ENCODE measurements around the gene USP51.
"Not testable (repeated sequence)": the region's sequence is repeated elsewhere in the genome, so short reads cannot be mapped to it uniquely, and the experiment has no call there.

Gene USP51

DNA sequence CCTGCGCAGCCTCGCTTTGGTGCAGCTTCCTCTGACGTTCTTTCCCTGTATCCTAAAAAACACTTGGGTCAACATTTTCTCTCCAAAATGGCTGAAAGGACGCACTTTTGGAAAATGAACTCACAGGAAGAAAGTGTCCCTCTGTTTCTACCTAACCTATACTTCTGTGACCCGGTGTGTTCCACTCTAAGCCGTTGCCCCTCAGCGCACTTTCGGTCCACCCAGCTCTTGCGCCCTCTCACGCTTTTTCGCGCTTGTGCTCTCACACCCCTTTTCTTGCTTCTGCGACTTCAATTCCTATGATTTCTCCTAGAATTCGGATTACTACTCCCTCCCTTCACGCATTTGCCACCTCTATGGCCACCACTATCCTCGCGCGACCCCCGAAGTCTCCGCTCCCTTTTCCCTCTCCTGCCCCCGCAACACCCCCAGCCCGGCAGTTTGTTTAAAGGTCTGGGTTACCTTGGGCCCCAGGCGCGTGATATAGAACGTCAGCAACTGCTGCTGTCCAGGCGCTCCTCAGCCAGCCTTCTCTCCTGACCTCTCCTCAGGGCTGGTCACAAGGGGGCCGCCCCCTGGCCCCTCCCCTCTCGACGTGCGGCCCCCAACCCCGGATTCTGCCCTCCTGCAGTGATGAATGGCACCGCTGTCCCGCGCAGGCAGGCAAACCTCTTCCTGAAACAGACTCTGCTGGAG, at the start of gene USP51:
USP51 (minus strand) TSS at position 535 of the 696 bp plus-strand sequence. CDS start 909 bp downstream, outside the sequence.
- no peak for DNase-seq

DNA sequence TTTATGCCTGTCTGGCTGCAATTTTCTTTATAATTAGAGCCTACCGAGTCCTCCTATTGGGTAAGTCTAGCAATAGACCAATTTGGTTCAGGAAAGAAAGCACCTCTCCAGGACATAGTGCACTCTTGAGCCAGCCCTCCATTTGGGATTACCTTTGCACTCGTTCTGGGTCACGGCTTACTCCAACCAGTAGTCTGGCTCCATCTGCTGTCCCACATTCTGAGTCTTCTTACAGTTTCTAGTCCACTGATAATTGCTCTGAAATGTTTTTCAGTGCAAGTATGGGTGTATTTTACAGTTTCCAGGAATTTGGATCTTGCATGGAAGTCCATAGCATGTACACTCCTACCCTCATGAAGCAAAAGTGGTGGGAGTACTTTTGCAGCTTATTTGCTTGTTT, 34.8 kb upstream of the USP51 start:
- DNase-seq = no peak

DNA sequence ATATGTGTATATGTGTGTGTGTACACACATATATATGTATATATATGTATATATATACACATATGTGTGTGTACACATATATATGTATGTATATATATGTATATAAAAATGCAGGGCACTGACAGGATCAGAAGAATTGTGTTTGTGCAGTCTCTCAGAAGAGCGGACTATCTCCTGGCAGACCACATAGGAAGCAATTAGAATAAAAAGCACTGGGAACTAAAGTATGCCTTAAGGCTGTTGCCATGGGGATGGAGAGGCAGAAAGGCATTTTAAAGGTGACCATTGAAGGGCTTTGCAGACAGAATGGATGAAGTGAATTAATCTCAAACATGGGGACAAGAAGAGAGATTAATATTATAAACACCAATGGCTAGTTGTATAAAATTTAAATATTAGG, 33.7 kb upstream of the USP51 start:
- DNase-seq = no peak

DNA sequence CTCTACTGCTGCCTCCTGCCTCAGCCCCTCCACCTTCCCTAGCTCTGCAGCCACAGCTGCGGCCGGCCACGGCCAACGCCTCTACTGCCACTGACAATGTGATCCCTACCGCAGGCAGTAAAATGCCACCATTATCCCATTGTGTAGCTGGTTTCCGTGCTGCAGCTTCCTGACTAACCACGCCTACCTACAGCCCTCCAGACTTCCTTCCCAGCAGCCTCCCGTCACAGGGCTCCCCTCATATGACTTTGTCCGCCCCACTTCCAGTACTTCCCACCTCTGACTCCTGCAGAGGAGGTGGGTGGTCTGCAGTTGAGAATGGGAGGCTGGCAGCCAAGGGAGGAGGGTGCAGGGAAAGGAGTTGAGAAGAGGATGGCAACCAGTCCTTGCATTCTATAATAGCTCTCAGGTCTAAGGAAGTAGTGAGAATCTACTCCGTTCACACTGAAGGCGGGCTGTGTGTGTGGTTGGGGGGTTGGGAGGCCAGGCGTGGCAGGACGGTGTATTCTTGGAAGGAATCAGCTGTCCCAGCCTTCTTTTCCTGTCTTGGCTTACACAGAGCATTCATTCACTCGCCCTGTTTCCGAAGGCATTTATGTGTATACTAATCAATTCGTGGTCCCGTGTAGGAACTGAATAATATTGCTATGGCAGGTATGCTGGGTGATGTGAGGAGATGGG, 33.1 kb upstream of the USP51 start:
- no peak for DNase-seq

DNA sequence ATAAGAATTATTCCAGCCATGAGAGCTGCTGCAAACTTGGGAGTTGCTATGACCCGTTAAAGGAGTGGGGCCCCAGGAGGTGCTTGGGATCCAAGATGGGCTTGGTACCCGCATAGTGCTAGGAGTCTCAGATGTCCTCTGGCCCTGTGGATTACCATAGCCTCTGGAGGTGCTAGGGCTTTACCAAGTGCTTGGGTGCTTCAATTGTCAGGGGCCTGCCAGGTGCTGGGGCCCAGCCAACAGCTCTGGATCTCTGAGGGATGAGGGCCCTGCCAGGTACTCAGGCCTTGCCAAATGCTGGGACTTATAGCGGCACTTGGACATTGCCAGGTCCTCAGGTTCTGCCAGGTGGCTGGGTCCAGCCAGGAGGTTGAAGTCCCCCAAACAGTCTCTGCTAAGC, 32.0 kb upstream of the USP51 start:
- DNase-seq = no peak

DNA sequence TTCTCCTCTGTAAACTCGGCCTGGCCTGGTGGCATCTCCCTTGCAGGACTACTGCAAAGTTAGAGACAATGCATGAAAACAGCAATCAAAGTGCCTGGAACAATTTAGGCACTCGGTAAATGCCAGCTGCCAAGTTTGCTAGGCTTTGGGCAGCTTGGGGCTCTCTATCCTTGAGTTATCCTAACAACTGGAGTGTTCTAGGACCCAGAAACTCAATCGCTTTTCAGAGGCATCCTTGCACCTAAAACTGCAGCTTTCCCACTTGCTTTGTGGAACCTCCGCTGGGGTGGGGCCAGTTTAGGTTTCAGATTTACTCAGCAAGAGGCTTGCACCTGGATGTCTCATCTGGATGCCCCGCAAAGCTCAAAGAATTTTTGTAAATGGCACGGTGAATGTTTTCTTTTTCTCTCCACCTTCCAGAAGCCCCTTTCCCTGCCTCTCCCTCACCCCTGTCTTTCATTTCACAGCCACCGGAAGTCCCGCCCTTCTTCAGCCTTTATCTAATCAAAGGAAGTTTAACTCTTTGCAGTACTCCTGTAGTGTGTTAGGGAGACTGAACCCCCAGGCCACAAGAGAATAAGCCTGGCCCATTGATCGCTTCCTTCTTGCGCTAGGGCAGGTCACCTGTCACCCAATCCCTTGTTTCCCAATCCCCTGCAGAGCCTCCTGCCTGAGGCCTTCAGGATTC, 27.3 kb upstream of the USP51 start:
- DNase-seq = not testable (repeated sequence)

DNA sequence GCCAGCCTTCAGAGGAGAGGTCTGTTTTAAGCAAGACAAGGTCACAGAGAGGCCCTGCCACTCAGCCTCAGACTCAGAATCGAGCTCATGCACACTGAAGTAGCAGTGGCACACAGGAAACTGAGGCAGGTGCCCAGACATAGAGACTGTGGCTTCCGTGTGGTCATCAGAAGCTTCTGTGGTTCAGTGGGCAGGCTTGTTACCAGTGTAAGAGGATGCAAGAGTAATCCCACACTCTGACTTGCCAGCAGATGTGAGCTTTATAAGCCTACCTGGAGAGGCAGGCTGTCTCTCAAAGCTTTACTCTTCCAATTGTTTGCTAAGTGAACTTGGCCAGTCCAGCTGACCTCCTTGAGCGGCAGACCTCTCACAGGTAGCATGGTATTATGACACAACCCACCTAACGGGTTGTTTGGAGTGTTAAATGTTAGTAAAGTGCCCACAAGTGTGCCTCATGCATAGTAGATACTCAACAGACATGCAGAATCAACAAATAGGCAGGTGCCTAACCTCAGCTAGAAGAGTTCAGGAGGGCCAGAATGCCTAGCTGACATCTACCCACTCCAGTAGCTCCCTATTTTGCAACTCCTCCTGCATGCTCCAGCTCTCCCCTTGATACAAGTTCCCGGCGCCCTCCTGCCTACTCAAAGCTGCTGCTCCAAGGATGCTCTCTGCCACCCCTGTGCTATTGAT, 23.5 kb upstream of the USP51 start:
- not testable (repeated sequence) for DNase-seq

DNA sequence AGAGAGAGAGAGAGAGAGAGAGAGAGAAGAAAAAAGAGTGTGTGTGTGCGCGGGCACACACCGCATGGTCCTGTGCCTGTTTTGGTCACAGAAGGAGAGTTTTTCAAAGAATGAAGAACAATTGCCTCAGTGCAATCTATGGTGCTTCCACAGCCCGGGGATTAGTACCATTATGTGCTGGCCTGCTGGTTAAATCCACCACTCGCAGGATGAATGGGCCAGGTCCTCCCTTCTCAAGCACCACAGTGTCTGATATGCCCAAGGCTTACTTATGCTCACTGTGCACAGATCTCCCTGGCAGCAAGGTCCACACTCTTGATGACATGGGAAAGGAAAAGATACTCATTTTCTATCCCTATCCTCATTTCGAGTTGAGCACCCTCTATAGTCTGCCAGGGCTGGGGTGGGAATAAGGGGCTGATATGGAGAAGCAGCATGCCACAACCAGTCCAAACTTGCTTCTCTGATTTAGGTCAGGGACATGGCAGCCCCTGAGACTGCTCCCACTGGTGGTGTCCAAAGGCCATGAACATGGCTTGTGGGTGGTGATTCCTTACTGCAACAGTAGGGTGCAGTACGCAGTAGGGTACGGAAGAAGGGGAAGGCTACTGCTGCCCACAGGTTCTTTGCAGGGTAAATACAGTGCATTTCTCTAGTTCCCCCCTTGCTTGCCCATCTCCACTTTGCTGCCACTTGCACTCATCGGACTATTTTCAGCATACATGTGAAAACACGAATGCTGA, 18.9 kb upstream of the USP51 start:
- DNase-seq = not testable (repeated sequence)

DNA sequence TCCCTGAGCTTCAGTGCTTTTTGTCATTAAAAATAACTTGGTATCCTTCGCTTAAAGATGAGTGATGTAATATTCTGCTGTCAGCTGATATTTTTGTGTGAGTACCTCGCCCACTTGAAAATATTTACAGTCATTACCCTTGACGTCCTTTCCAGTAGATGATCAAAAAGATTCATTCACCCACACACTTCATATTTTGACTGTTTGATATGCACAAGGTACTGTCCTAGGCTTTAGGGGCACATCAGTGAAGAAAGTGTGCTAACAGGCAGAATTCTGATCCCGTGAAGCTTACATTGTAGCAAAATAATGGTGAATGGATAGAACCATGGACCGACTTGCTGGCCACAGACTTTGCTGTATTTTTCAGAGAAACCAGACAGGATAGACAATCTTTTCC, 18.1 kb upstream of the USP51 start:
- DNase-seq = not testable (repeated sequence)

DNA sequence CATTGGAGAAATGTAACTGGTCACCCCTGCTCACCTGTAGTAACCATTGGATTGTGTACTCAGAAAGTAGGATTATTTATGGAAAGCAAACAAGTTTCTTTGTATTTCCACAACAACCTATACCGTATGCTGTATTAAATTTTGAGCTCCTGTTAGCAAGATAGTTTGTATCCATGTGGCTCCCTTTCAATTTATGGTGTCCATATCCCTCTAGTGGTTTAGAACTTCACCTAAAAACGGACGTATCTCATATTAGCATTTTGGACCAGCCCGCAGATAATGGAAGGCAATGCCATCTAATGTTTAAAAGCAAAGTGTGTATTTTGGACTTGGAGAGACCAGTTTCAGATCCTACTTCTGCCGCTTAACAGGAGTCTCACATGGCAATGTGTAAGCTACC, 17.4 kb upstream of the USP51 start:
- DNase-seq = not testable (repeated sequence)

DNA sequence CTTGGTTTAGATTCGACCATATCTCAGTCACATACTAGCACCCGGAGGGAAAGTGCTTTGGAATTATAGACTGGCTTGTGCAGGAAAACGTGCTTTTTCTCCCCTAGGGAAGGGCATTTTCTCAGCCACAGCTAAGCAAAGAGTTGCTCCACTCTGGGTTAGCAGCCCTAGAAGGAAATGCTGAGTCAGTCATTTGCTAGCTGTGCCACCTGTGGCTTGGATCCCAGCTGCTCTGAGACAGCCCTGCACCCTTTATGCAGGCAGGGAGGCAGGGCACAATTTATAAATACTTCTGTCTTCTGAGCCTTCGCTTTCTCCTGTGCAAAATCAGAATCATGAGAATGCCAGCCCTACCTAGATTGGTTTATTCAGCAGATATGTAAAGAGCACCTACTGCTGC, 1.3 kb upstream of the USP51 start:
- DNase-seq = no peak

DNA sequence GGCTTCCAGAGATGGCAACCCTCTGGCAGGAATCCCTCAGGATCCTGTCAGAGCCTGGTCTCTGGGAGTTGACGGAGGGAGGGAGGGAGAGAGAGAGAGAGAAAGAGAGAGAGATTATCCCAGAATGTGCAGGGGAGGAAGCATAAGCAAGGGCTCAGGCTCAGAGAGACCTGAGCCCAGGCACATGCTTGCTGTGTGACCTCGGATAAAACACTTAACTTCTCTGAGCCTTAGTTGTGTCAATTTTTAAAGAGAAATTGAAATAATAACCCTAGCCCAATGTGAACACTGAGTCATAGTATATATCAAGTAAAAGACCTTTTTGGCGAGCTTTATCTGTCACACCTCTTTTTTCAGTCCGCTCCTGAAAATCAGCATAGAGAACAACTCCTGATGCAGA, 473 bp upstream of the USP51 start:
- DNase-seq = no peak

DNA sequence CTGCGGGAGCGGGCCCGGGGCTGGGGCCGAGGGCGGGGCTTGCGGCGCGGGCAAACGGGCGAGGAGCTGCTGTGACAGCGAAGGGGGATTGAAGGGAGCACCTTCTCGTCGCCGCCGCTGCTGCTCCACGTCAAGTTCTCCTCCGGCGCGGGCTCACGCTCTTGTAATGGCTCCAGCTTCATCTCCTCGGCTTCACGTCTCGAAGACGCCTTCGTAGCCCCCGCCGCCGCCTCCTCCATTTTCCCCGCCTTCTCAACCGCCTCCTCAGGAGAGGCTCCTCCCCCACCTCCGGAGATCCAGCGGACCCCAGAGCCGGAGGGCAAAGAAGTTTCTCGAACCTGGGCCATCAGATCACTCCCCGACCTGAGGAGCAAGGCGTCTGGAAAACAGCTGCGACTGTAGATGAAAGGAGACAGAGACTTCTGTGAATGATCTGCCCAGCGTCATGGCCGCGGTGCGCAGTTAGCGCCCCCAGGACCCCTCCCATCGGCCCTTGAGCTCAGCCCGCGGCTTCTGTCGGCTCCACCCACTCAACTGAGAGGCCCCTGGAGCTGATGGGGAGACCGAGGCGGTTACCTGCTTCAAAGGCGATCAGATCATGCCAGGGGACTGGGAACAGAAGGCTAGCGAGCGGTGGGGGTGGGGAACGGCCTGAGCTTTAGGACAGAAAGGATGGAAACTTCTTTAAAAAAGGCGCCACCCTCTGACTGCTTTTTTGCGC, 895 bp downstream of the USP51 start:
- peak; percentile 58 to 70 for DNase-seq

DNA sequence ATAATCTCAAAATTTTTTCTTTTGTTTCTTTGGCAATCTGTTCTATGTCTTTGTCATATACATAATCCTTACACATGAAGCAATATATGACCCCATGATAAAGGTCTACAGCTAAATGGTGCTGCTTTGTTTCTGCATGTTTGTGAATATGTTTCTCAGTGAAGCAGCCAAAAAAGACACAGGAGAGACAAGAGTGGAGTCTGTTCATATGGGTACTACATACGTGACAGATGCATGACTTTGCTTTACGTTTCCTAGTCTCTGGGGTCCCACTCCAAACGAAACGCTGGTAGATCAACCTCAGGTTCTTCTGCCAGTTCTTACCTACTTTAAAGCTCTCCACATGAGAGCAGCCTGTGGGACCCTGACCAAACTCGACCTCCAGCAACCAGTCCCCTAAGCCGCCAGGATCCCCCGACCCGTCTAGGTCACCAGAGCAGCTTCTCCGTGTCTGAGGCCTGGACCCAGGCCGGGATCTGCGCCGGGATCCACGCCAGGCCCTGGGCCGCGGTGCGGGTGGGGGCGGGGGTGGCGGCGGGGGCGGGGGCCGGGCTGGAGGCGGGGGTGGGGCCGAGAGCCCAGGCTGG, 1.5 kb downstream of the USP51 start:
- no peak for DNase-seq

DNA sequence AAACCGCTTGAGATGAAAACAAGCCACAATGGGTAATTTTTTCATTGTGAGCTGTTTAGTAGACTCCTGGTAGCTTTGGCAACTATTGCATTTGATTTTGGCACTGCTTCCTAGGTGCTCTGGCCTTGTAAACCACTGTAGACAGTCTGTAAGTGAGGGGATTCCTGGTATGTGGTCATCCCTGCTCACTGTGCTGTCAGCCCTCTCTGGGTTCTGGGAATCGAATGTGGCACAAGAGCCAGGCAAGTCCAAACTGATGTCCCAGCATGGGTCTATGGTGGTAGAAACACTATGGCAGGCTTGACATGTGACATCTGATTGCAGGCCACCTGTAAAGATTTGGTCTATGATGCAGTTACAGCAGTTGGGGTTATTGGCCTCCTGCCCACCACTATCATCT, 2.5 kb downstream of the USP51 start:
- DNase-seq = no peak

DNA sequence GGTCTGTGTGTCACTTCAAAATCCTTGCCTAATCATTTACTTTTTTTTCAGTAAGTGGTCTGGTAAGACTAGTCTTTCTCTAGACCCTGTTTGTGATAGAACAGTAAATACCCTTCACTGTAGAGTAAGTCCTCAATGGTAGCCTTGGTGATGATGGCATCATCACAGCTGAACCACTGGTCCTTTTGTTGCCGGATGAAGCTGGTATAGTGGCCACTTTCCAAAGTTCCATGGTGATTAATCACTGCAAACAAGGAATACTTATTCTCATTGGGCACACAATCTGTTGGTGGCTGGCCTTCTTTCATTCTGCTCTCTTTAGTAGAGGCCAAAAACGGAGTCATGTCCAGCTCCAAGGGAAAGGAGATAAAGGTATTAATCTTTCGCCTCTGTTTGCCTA, 2.9 kb downstream of the USP51 start:
- no peak for DNase-seq

DNA sequence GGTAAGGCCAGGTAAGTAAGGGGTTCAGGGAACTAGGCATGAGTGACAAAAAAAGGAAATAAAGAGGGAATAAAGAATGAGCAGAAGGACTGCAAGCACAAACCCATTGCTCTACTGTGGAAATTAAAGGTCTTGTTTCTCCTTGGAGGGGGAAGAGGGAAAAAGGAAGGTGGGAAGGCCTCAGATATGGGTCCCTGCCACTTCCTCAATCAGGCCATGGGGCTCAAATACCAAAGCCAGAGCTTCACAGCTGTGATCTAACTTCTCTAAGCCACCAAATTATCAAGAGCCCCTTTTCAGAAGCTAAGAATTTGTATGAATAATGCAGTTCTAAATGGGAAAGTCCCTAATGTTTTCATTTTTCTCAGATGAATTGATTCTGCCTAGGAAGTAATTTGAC, 4.7 kb downstream of the USP51 start:
- no peak for DNase-seq

DNA sequence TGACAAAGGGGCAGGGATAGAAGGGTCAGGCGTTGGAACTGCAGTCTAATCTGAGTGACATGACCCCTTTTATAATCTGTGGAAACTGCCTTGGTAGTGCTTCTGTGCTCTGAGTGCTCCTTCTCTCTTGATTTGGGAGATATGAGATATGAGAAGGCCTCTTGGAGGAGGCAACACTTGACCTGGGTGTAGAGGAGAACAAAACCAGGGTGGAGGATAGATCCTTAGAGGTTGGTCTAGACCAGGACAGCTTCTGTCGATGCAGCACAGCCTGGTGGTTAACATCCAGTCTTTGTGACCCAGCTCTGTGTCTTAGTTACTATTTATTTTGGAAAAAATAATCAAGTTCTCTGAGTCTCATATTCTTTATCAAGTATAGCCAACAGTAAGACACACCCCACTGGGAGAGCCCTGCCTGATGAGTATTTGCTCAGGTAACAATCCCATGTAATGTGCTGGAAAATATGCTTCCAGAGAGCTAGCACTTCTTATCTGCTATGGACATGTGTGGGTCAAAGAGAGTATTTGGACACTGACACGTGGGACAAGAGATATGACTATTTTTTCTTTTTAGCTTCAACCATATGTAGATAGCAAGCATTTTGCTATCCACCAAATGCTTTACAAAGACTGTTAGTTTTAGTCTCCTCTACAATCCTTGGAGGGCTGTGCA, 9.1 kb downstream of the USP51 start:
- DNase-seq = no peak

DNA sequence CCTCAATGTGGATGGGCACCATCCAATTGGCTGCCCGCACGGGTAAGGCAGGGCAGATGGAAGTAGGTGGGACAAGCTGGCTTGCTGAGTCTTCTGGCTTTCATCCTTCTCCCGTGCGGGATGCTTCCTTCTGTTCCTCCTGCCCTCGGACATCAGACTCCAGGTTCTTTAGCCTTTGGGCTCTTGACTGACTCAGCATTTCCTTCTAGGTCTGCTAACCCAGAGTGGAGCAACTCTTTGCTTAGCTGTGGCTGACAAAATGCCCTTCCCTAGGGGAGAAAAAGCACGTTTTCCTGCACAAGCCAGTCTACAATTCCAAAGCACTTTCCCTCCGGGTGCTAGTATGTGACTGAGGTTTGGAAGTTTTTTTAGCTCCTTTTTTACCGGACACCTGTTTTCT, 9.7 kb downstream of the USP51 start:
- not testable (repeated sequence) for DNase-seq

DNA sequence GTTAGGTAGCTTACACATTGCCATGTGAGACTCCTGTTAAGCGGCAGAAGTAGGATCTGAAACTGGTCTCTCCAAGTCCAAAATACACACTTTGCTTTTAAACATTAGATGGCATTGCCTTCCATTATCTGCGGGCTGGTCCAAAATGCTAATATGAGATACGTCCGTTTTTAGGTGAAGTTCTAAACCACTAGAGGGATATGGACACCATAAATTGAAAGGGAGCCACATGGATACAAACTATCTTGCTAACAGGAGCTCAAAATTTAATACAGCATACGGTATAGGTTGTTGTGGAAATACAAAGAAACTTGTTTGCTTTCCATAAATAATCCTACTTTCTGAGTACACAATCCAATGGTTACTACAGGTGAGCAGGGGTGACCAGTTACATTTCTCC, 23.9 kb downstream of the USP51 start:
- not testable (repeated sequence) for DNase-seq

DNA sequence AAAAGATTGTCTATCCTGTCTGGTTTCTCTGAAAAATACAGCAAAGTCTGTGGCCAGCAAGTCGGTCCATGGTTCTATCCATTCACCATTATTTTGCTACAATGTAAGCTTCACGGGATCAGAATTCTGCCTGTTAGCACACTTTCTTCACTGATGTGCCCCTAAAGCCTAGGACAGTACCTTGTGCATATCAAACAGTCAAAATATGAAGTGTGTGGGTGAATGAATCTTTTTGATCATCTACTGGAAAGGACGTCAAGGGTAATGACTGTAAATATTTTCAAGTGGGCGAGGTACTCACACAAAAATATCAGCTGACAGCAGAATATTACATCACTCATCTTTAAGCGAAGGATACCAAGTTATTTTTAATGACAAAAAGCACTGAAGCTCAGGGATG, 24.5 kb downstream of the USP51 start:
- DNase-seq = not testable (repeated sequence)
